ENCODE measurements around the gene ERAL1.

- TF ChIP-seq, protein P1, sequence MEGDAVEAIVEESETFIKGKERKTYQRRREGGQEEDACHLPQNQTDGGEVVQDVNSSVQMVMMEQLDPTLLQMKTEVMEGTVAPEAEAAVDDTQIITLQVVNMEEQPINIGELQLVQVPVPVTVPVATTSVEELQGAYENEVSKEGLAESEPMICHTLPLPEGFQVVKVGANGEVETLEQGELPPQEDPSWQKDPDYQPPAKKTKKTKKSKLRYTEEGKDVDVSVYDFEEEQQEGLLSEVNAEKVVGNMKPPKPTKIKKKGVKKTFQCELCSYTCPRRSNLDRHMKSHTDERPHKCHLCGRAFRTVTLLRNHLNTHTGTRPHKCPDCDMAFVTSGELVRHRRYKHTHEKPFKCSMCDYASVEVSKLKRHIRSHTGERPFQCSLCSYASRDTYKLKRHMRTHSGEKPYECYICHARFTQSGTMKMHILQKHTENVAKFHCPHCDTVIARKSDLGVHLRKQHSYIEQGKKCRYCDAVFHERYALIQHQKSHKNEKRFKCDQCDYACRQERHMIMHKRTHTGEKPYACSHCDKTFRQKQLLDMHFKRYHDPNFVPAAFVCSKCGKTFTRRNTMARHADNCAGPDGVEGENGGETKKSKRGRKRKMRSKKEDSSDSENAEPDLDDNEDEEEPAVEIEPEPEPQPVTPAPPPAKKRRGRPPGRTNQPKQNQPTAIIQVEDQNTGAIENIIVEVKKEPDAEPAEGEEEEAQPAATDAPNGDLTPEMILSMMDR (IDR thresholded peaks at IDR 0.05), result no peak
- TF ChIP-seq POLR2A (IDR thresholded peaks at IDR 0.05; ENCODE audit: low read depth) (no peak), EP300 (IDR thresholded peaks at IDR 0.05) (no peak), POLR2AphosphoS5 (IDR thresholded peaks at IDR 0.05) (no peak)
Observed at GRCh38 chr17:28858801-28859355, 4.1 kb downstream of the ERAL1 start.

Data from esophagus muscularis mucosa (tissue), 4 donors.